ENCODE results near the gene ENO2.
"Not testable (repeated sequence)": the region's sequence is repeated elsewhere in the genome, so short reads cannot be mapped to it uniquely, and the experiment has no call there.

Gene ENO2

GRCh38 chr12:6914246-6914946 lies at the start of gene ENO2:
ENO2 (plus strand) TSS chr12:6914580; CDS start chr12:6915833, 1,253 bp downstream.
- H3K4me3 ChIP-seq (ENCODE audit: low read depth in 1 of 5, low read length in 5 of 5): peak within 1 kb of the TSS; percentile 64 to 70 (median 68)
- H3K27me3 ChIP-seq (ENCODE audit: control insufficient read depth in 5 of 5, insufficient read depth in 4 of 5, low read length in 5 of 5): peaks cover 14 to 40% (median 35%) of the 10 kb centered on the region in 5 donors
- H3K9ac ChIP-seq (ENCODE audit: low read length in 5 of 5): peak within 1 kb of the TSS in 3 of 5 donors; percentile 43 to 69 (median 51)
- no peaks in the 10 kb centered on the region for H3K9me3 ChIP-seq (ENCODE audit: control insufficient read depth in 5 of 5, low read length in 5 of 5)
- H3K4me1 ChIP-seq (ENCODE audit: control insufficient read depth in 5 of 5, insufficient read depth in 5 of 5, low read length in 5 of 5): peaks cover 0 to 18% (median 14%) of the 10 kb centered on the region in 5 donors
- H3K36me3 ChIP-seq (ENCODE audit: control insufficient read depth in 5 of 5, insufficient read depth in 5 of 5, low read length in 5 of 5): peaks cover 0 to 4% (median 0%) of the 10 kb centered on the region in 5 donors
- no peak within 1 kb of the TSS for H3K27ac ChIP-seq (ENCODE audit: low read depth, low read length)

- not testable (repeated sequence) for H3K27ac ChIP-seq (ENCODE audit: low read depth, low read length); H3K27me3 ChIP-seq (ENCODE audit: control insufficient read depth in 5 of 5, insufficient read depth in 4 of 5, low read length in 5 of 5); H3K4me3 ChIP-seq (ENCODE audit: low read depth in 1 of 5, low read length in 5 of 5); H3K9ac ChIP-seq (ENCODE audit: low read length in 5 of 5); H3K9me3 ChIP-seq (ENCODE audit: control insufficient read depth in 5 of 5, low read length in 5 of 5)
- H3K4me1 ChIP-seq (ENCODE audit: control insufficient read depth in 5 of 5, insufficient read depth in 5 of 5, low read length in 5 of 5): peaks cover 5 to 35% (median 27%) of the 10 kb centered on the region in 5 donors
- H3K36me3 ChIP-seq (ENCODE audit: control insufficient read depth in 5 of 5, insufficient read depth in 5 of 5, low read length in 5 of 5): peaks cover 0 to 66% (median 58%) of the 10 kb centered on the region in 5 donors
Measured at GRCh38 chr12:6865307-6865706, 49.1 kb upstream of the ENO2 start.

GRCh38 chr12:6866163-6866919 lies 48.0 kb upstream of the ENO2 start:
- H3K27me3 ChIP-seq (ENCODE audit: control insufficient read depth in 5 of 5, insufficient read depth in 4 of 5, low read length in 5 of 5): no peaks in the 10 kb centered on the region
- peak overlapping the region; percentile 56 to 83 (median 75) for H3K9ac ChIP-seq (ENCODE audit: low read length in 5 of 5)
- H3K36me3 ChIP-seq (ENCODE audit: control insufficient read depth in 5 of 5, insufficient read depth in 5 of 5, low read length in 5 of 5): peaks cover 0 to 66% (median 57%) of the 10 kb centered on the region in 5 donors
- no peaks in the 10 kb centered on the region for H3K9me3 ChIP-seq (ENCODE audit: control insufficient read depth in 5 of 5, low read length in 5 of 5)
- H3K4me3 ChIP-seq (ENCODE audit: low read depth in 1 of 5, low read length in 5 of 5): peak overlapping the region in 4 of 5 donors; percentile 74 to 89 (median 82)
- peak overlapping the region; percentile 94 for H3K27ac ChIP-seq (ENCODE audit: low read depth, low read length)
- H3K4me1 ChIP-seq (ENCODE audit: control insufficient read depth in 5 of 5, insufficient read depth in 5 of 5, low read length in 5 of 5): peaks cover 5 to 40% (median 30%) of the 10 kb centered on the region in 5 donors

DNA sequence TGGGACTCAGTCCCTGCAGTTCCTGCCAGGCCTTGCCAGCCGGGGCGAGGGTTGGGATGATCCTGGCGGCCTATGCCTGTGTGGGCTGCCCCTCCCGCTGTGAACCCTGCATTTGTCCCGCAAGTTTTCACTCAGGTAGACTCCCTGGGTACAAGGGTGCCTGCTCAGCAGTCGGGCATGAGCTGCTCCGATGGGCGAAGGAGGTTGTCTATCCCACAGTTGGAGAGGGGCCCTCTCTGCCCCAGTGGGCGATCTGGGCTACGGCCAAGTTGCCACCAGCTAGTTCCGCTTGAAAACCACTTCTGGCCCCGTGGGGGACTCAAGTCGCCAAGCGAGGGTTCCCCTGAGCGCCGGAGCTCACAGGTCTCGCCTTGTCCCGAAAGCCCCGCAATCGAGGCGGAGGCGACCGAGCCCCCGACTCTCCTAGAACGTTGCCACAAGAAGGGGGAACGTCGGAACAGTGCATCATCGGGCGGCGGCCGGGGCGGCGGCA lies 47.4 kb upstream of the ENO2 start:
- H3K9me3 ChIP-seq (ENCODE audit: control insufficient read depth in 5 of 5, low read length in 5 of 5): no peaks in the 10 kb centered on the region
- no peaks in the 10 kb centered on the region for H3K27me3 ChIP-seq (ENCODE audit: control insufficient read depth in 5 of 5, insufficient read depth in 4 of 5, low read length in 5 of 5)
- H3K27ac ChIP-seq (ENCODE audit: low read depth, low read length): peak overlapping the region; percentile 94
- H3K9ac ChIP-seq (ENCODE audit: low read length in 5 of 5): peak overlapping the region; percentile 56 to 83 (median 75)
- H3K36me3 ChIP-seq (ENCODE audit: control insufficient read depth in 5 of 5, insufficient read depth in 5 of 5, low read length in 5 of 5): peaks cover 0 to 63% (median 55%) of the 10 kb centered on the region in 5 donors
- peaks cover 9 to 46% (median 36%) of the 10 kb centered on the region in 5 donors for H3K4me1 ChIP-seq (ENCODE audit: control insufficient read depth in 5 of 5, insufficient read depth in 5 of 5, low read length in 5 of 5)
- peak overlapping the region; percentile 74 to 89 (median 82) for H3K4me3 ChIP-seq (ENCODE audit: low read depth in 1 of 5, low read length in 5 of 5)

DNA sequence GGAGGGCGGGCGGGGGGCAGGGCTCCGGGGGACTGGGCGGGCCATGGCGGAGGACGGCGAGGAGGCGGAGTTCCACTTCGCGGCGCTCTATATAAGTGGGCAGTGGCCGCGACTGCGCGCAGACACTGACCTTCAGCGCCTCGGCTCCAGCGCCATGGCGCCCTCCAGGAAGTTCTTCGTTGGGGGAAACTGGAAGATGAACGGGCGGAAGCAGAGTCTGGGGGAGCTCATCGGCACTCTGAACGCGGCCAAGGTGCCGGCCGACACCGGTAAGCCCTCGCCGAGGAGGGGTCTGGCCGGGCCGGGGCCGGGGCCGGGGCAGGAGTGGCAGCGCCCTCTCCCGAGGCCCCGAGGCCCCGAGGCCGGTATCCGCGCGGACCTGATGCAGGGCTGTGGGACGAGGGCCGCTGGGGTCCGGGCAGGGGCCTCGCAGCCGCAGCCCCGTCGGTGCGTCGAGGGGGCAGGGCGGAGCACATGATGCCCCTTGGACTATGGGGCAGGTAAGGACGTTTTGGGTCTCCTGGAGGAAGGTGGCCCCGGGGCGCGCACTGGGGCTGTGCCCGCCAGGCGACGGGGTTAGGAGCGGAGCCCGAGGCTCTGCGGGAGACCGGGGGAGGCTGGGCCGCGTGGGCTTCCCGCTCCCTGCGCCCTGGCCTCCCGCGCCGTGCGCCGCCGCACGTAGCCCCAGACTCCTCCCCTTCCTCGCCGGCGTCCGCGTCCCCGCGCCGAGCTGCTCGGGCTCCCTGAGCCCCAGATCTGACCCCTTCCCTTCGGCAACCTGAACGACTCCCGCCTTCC lies 46.8 kb upstream of the ENO2 start, which contains the start of gene TPI1:
TPI1 (plus strand) TSS at position 119 of the 798 bp plus-strand sequence; CDS start at position 155, 36 bp downstream.
- H3K27ac ChIP-seq (ENCODE audit: low read depth, low read length): peak within 1 kb of the TSS; percentile 94
- peak within 1 kb of the TSS; percentile 56 to 84 (median 82) for H3K9ac ChIP-seq (ENCODE audit: low read length in 5 of 5)
- H3K4me3 ChIP-seq (ENCODE audit: low read depth in 1 of 5, low read length in 5 of 5): peak within 1 kb of the TSS; percentile 82 to 89 (median 84)
- no peaks in the 10 kb centered on the region for H3K9me3 ChIP-seq (ENCODE audit: control insufficient read depth in 5 of 5, low read length in 5 of 5)
- peaks cover 10 to 52% (median 43%) of the 10 kb centered on the region in 5 donors for H3K4me1 ChIP-seq (ENCODE audit: control insufficient read depth in 5 of 5, insufficient read depth in 5 of 5, low read length in 5 of 5)
- H3K27me3 ChIP-seq (ENCODE audit: control insufficient read depth in 5 of 5, insufficient read depth in 4 of 5, low read length in 5 of 5): no peaks in the 10 kb centered on the region
- H3K36me3 ChIP-seq (ENCODE audit: control insufficient read depth in 5 of 5, insufficient read depth in 5 of 5, low read length in 5 of 5): peaks cover 0 to 58% (median 51%) of the 10 kb centered on the region in 5 donors

DNA sequence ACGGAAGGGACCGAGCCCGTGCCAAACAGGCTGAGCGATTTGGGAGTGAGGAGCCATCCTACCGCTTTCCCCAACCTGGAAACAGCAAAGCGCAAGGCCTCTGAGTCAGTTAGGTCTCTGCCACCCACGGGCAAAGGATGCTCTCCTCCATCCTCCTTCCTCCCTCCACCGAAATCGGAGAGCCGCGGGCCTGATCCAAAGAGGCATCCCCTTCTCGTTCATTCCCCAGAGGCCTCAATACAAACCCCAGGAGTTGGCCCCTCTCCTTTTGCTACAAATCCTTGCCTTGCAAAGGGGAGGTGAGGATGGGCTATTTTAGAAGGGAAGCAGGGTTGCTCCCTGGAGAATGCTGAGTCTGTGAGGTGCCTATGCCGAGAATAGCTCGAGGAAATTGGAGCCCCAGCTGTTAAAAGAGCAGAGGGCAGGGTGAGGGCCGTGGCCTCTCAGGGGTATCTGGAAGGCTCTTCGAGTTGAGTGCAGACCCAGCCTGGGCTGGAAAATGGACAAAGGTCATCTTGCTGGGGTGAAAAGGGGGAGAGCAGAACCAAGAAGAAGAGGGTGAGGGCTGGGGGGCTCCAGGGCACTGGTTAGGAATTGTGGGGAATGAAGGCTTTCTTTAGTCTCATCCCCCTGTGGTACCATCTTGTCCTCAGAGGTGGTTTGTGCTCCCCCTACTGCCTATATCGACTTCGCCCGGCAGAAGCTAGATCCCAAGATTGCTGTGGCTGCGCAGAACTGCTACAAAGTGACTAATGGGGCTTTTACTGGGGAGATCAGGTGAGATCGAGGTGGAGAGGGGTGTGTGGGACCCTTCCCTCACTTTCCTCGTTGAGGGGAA lies 46.0 kb upstream of the ENO2 start:
- peaks cover 0 to 50% (median 42%) of the 10 kb centered on the region in 5 donors for H3K36me3 ChIP-seq (ENCODE audit: control insufficient read depth in 5 of 5, insufficient read depth in 5 of 5, low read length in 5 of 5)
- peak overlapping the region; percentile 79 to 89 (median 84) for H3K4me3 ChIP-seq (ENCODE audit: low read depth in 1 of 5, low read length in 5 of 5)
- H3K9me3 ChIP-seq (ENCODE audit: control insufficient read depth in 5 of 5, low read length in 5 of 5): no peaks in the 10 kb centered on the region
- H3K27ac ChIP-seq (ENCODE audit: low read depth, low read length): peak overlapping the region; percentile 94
- H3K9ac ChIP-seq (ENCODE audit: low read length in 5 of 5): peak overlapping the region in 4 of 5 donors; percentile 66 to 84 (median 82)
- no peaks in the 10 kb centered on the region for H3K27me3 ChIP-seq (ENCODE audit: control insufficient read depth in 5 of 5, insufficient read depth in 4 of 5, low read length in 5 of 5)
- peaks cover 10 to 58% (median 46%) of the 10 kb centered on the region in 5 donors for H3K4me1 ChIP-seq (ENCODE audit: control insufficient read depth in 5 of 5, insufficient read depth in 5 of 5, low read length in 5 of 5)

DNA sequence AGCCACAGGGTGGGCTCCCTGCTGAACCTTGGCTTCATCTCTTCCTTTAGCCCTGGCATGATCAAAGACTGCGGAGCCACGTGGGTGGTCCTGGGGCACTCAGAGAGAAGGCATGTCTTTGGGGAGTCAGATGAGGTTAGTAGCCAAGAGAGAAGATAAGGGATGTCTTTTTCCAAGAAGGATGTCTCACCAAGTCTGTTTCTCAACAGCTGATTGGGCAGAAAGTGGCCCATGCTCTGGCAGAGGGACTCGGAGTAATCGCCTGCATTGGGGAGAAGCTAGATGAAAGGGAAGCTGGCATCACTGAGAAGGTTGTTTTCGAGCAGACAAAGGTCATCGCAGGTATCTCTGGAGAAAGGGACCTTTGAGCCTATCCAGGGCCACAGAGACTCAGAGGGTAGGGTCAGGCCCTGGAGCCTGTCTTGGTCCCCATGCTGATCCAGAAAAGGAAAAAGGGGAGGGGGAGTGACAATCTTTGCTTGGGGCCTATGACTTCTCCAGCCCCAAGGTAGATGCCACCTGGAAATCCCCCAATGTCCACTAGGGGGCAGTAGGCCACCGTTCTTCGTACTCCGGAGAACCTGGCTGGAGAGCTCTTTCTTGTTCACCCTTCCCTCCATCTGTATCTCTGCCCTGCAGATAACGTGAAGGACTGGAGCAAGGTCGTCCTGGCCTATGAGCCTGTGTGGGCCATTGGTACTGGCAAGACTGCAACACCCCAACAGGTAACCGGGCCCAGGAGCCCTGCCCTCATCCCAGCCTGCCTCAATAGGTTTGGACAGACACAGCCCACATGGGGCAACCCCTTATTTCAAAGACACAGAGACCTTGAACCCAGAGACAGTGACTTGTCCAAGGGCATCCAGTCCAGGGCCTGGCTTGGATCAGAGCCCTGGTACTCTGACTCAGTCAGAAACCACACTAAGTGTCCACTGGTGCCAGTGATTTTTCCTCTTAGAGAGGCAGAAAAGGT lies 45.0 kb upstream of the ENO2 start:
- H3K27ac ChIP-seq (ENCODE audit: low read depth, low read length): peak overlapping the region; percentile 94
- peaks cover 0 to 41% (median 34%) of the 10 kb centered on the region in 5 donors for H3K36me3 ChIP-seq (ENCODE audit: control insufficient read depth in 5 of 5, insufficient read depth in 5 of 5, low read length in 5 of 5)
- H3K9me3 ChIP-seq (ENCODE audit: control insufficient read depth in 5 of 5, low read length in 5 of 5): no peaks in the 10 kb centered on the region
- H3K9ac ChIP-seq (ENCODE audit: low read length in 5 of 5): peak overlapping the region in 1 of 5 donors; percentile 35
- peak overlapping the region in 4 of 5 donors; percentile 24 to 84 (median 80) for H3K4me3 ChIP-seq (ENCODE audit: low read depth in 1 of 5, low read length in 5 of 5)
- peaks cover 10 to 63% (median 51%) of the 10 kb centered on the region in 5 donors for H3K4me1 ChIP-seq (ENCODE audit: control insufficient read depth in 5 of 5, insufficient read depth in 5 of 5, low read length in 5 of 5)
- no peaks in the 10 kb centered on the region for H3K27me3 ChIP-seq (ENCODE audit: control insufficient read depth in 5 of 5, insufficient read depth in 4 of 5, low read length in 5 of 5)

DNA sequence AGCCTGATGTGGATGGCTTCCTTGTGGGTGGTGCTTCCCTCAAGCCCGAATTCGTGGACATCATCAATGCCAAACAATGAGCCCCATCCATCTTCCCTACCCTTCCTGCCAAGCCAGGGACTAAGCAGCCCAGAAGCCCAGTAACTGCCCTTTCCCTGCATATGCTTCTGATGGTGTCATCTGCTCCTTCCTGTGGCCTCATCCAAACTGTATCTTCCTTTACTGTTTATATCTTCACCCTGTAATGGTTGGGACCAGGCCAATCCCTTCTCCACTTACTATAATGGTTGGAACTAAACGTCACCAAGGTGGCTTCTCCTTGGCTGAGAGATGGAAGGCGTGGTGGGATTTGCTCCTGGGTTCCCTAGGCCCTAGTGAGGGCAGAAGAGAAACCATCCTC lies 44.1 kb upstream of the ENO2 start:
- H3K4me3 ChIP-seq (ENCODE audit: low read depth in 1 of 5, low read length in 5 of 5); H3K9ac ChIP-seq (ENCODE audit: low read length in 5 of 5); H3K27ac ChIP-seq (ENCODE audit: low read depth, low read length); H3K27me3 ChIP-seq (ENCODE audit: control insufficient read depth in 5 of 5, insufficient read depth in 4 of 5, low read length in 5 of 5); H3K9me3 ChIP-seq (ENCODE audit: control insufficient read depth in 5 of 5, low read length in 5 of 5): not testable (repeated sequence)
- Histone ChIP-seq H3K4me1 (ENCODE audit: control insufficient read depth in 5 of 5, insufficient read depth in 5 of 5, low read length in 5 of 5) (peaks cover 10 to 63% (median 51%) of the 10 kb centered on the region in 5 donors), H3K36me3 (ENCODE audit: control insufficient read depth in 5 of 5, insufficient read depth in 5 of 5, low read length in 5 of 5) (peaks cover 0 to 31% (median 25%) of the 10 kb centered on the region in 5 donors)
